T-cell (primary cell): Measurements from ENCODE around the gene IDH3A. TPM values are rescaled to one million over a fixed set of nuclear protein-coding genes. Genes with fewer than 3 reads are reported as not detected.

Experiments
- ATAC-seq, 4 experiments: fragments of 200-7000 bp in 3 of 4; fragments of 150-1000 bp in 1 of 4; cut with Tn5 transposase; replicated peaks in 1 of 4; 1 replicate in 3 of 4; 2 replicates in 1 of 4; pipeline ENCODE4 v1.10.0; 2021; ENCODE audit warnings: moderate library complexity in 3 of 4, mild to moderate bottlenecking in 2 of 4, moderate number of reproducible peaks in 1 of 4
- CTCF ChIA-PET, 2 donors: fragments of 300-600 bp; sonication (Branson Sonifier 250); formaldehyde crosslinking; loops; one replicate each; lab custom pipeline; 2022; ENCODE audit warnings: antibody characterized with exemption in 2 of 2; lab: Charles Lee
- POLR2A ChIA-PET, 2 donors: fragments of 300-600 bp; sonication (Branson Sonifier 250); formaldehyde crosslinking; loops; one replicate each; lab custom pipeline; 2022; ENCODE audit warnings: antibody characterized with exemption in 2 of 2; lab: Charles Lee
- DNase-seq, 35 experiments: peaks; one replicate each; pipeline versions ENCODE4 v3.0.0 to v3.0.0-alpha.2; 2013 to 2023
- H3K27ac ChIP-seq: one replicate; pipeline ENCODE4 v1.5.1; 2013; ENCODE audit warnings: low read length
- H3K27me3 ChIP-seq, 2 experiments: replicated peaks in 1 of 2; 1 replicate in 1 of 2; 2 replicates in 1 of 2; pipeline versions ENCODE4 v1.6.1 to v1.7.0; 2013; ENCODE audit warnings: low read length in 1 of 2, mixed read lengths in 1 of 2; ENCODE audit not compliant: control insufficient read depth in 2 of 2, insufficient read depth in 2 of 2; ENCODE audit errors: extremely low read depth in 1 of 2
- H3K36me3 ChIP-seq, 2 donors: 1 replicate in 1 of 2; 2 replicates in 1 of 2; pipeline versions ENCODE4 v1.6.1 to v1.7.0; 2013; ENCODE audit warnings: low read length in 1 of 2; ENCODE audit not compliant: control insufficient read depth in 2 of 2, insufficient read depth in 1 of 2; ENCODE audit errors: extremely low read depth in 1 of 2
- H3K4me1 ChIP-seq, 2 experiments: 1 replicate in 1 of 2; 2 replicates in 1 of 2; pipeline versions ENCODE4 v1.6.1 to v1.7.0; 2013; ENCODE audit warnings: low read length in 2 of 2, mixed read lengths in 1 of 2; ENCODE audit not compliant: insufficient read depth in 2 of 2, control insufficient read depth in 1 of 2; ENCODE audit errors: extremely low read depth in 1 of 2
- H3K4me3 ChIP-seq, 2 donors: 1 replicate in 1 of 2; 2 replicates in 1 of 2; pipeline versions ENCODE4 v1.5.1 to v1.7.0; 2013; ENCODE audit warnings: mild to moderate bottlenecking in 2 of 2, low read length in 1 of 2, moderate library complexity in 1 of 2; ENCODE audit not compliant: control insufficient read depth in 1 of 2; ENCODE audit errors: extremely low read depth in 1 of 2
- H3K9me3 ChIP-seq: 2 replicates; pipeline ENCODE4 v1.7.0; 2013
- H3K27ac Mint-ChIP-seq, 2 donors: one replicate each; pipeline ENCODE4 v1.8.0; 2020 to 2021; ENCODE audit warnings: mild to moderate bottlenecking in 2 of 2, mixed read lengths in 2 of 2
- H3K27me3 Mint-ChIP-seq, 2 donors: one replicate each; pipeline ENCODE4 v1.8.0; 2021 to 2022; ENCODE audit warnings: mixed read lengths in 2 of 2
- H3K36me3 Mint-ChIP-seq: one replicate; pipeline ENCODE4 v1.8.0; 2021; ENCODE audit warnings: mixed read lengths
- H3K4me1 Mint-ChIP-seq, 3 donors: one replicate each; pipeline ENCODE4 v1.8.0; 2020 to 2022; ENCODE audit warnings: mixed read lengths in 3 of 3, mild to moderate bottlenecking in 1 of 3
- H3K4me3 Mint-ChIP-seq, 3 donors: one replicate each; pipeline ENCODE4 v1.8.0; 2020 to 2022; ENCODE audit warnings: mild to moderate bottlenecking in 3 of 3, mixed read lengths in 3 of 3, moderate library complexity in 3 of 3
- H3K9me3 Mint-ChIP-seq, 3 donors: one replicate each; pipeline ENCODE4 v1.8.0; 2020 to 2022; ENCODE audit warnings: mixed read lengths in 3 of 3
- WGBS: methylation state at CpG from one replicate; pipeline ENCODE4 v1.1.5; 2013; ENCODE audit warnings: missing lambda C conversion rate; ENCODE audit not compliant: insufficient coverage; 5-methylcytosine and 5-hydroxymethylcytosine counted together
- total RNA-seq, 35 experiments: library from RNA in 6 of 35; stranded (reverse) in 6 of 35; fragments of 120-200 nt in 1 of 35; gene quantifications; one replicate each; pipeline versions ENCODE4 v1.2.1 to v1.2.4 and lab custom pipeline; 2013 to 2026

IDH3A gene
- total RNA-seq, 5 donors from 2014 or later (not counting 1 experiment from before 2014, with no cell fraction given) = 40.3 to 64.7 (median 48.5) TPM

DNA sequence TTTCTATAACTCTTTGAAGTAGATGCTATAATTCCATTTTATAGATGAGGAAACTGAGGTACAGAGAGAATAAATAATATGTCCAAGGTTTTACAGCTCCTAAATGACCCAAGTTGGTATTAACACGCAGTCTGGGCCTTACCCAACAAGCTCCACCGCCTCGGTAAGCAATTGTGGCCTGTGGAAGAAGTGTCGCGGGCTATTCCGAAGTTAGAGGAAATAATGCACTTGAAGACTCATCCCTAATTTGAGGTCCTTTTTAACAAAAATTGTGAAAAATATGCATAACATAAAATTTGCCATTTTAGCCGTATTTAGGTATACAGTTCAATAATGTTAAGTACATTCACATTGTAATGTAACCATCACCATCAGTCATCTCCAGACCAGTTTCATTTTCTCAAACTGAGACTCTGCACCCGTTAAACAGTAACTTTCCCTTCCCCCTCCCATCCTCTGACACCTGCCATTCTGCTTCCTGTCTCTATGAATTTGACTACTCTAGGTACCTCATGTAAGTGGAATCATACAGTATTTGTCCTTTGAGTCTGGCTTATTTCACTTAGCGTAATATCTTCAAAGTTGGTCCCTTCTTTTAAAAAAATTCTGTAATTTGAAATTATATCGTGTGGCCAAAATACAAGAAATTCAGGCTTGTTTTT lies 18.2 kb downstream of the IDH3A start:
- Mint-ChIP-seq H3K27ac (peak overlapping the region; percentile 1 to 19), H3K9me3 (no peaks in the 10 kb centered on the region), H3K36me3 (peaks cover 74% of the 10 kb centered on the region), H3K4me3 (peak overlapping the region in 2 of 3 donors; percentile 17 to 25), H3K4me1 (peaks cover 9 to 20% (median 10%) of the 10 kb centered on the region in 3 donors), H3K27me3 (no peaks in the 10 kb centered on the region)
- Histone ChIP-seq H3K4me3 (no peak overlapping the region), H3K27me3 (no peaks in the 10 kb centered on the region), H3K36me3 (peaks cover 18 to 45% of the 10 kb centered on the region in 2 donors), H3K4me1 (peaks cover 4 to 7% of the 10 kb centered on the region in 2 experiments), H3K27ac (no peak overlapping the region), H3K9me3 (no peaks in the 10 kb centered on the region)
- ChIA-PET CTCF (interaction anchor here (0.5 to 0.8 kb wide), 3 partner anchors 50 to 74 kb away, joined by 3 read pairs; no protein-coding TSS in a partner anchor), POLR2A (no interaction called here)
- WGBS = 30% methylated on average over 2 of the region's 10 CpGs
- ATAC-seq = peak; percentile 69 to 89 (median 78)
- DNase-seq = peak in 2 of 35 experiments; percentile 14 to 53

DNA sequence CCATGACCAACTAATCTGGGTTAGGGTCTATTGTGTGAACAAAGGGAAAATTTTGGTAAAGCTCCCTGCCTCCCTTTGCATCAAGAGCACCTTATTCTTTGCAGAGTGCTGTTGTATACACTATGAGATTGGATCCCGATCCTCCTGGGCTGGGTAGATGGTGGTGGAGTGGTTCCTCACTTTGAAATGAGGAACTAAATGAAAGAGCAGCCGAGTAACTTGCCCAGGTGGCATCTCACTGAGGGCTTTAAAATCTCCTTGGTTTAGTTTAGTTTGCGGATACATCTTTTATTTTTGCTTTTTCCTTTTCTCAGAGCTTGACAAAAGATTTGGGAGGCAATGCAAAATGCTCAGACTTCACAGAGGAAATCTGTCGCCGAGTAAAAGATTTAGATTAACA lies 19.4 kb downstream of the IDH3A start:
- DNase-seq (no peak), ATAC-seq (no peak)
- Mint-ChIP-seq H3K27me3 (no peaks in the 10 kb centered on the region), H3K36me3 (peaks cover 70% of the 10 kb centered on the region), H3K4me1 (peaks cover 13 to 28% (median 17%) of the 10 kb centered on the region in 3 donors), H3K4me3 (no peak overlapping the region), H3K27ac (no peak overlapping the region), H3K9me3 (no peaks in the 10 kb centered on the region)
- Histone ChIP-seq H3K9me3 (no peaks in the 10 kb centered on the region), H3K27ac (no peak overlapping the region), H3K36me3 (peaks cover 18 to 44% of the 10 kb centered on the region in 2 donors), H3K4me3 (no peak overlapping the region), H3K4me1 (peaks cover 8 to 11% of the 10 kb centered on the region in 2 experiments), H3K27me3 (no peaks in the 10 kb centered on the region)
- POLR2A ChIA-PET = no interaction called here
- CTCF ChIA-PET = no interaction called here
- WGBS = 100% methylated on average over 1 of the region's 5 CpGs

DNA sequence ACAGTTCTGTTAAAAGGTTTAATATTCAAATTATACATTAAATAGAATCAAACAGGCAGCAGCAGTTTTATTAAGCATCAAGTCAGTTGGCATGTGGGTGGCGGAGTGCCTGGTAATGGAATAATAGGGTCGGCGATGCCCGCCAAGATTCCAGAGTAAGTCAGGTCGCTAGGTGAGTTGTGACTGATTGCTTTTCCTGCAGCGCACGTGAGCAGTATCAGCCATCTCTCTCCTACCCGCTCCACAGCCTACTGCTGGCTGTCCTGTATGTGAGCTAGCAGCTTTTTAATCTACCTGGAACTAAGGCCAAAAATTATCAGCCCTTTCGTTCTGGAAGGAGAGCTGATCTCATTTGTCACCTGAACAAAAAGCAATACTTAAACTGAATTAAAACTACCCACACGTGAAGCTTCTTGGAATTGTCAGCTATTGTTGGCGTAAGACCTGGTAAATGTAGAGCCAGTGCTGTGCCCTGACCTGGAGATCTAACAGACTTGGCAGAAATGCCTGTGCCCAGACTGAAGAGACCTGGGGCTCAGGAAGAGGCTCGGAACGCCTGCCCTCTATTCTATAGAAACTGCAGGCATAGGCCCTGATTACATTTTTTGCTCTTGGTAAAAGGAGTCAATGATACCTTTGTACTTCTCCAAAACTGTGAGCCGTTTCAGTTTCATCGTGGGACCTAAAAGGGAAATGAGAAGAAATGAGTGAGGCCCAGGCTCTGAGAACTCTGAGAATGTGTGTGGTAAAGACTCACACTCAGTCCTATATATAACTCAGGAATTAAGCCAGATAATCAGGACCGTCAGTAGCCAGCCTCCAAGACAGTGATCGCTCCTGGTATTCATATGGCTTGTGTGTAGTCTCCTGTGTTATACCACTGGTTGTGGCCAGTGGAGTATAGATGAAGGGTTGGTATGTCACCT lies 21.9 kb downstream of the IDH3A start:
- Mint-ChIP-seq H3K27me3 (no peaks in the 10 kb centered on the region), H3K9me3 (no peaks in the 10 kb centered on the region), H3K4me1 (peaks cover 32 to 46% (median 33%) of the 10 kb centered on the region in 3 donors), H3K4me3 (no peak overlapping the region), H3K36me3 (peaks cover 57% of the 10 kb centered on the region), H3K27ac (peak overlapping the region; percentile 39 to 56)
- POLR2A ChIA-PET = interaction anchor here in 1 of 2 donors (0.7 kb wide), 1 partner anchor 48 kb away, joined by 4 read pairs; no protein-coding TSS in a partner anchor
- H3K36me3 ChIP-seq = peaks cover 2 to 32% of the 10 kb centered on the region in 2 donors
- WGBS = 83% methylated on average over 9 of the region's 17 CpGs
- no peak overlapping the region for H3K4me3 ChIP-seq
- ATAC-seq (no peak), DNase-seq (no peak)
- peaks cover 11 to 24% of the 10 kb centered on the region in 2 experiments for H3K4me1 ChIP-seq
- H3K27ac ChIP-seq = no peak overlapping the region
- H3K9me3 ChIP-seq = no peaks in the 10 kb centered on the region
- CTCF ChIA-PET = interaction anchor here in 1 of 2 donors (1.0 kb wide), 1 partner anchor 62 kb away, joined by 3 read pairs; no protein-coding TSS in a partner anchor
- H3K27me3 ChIP-seq = peaks cover 0 to 2% of the 10 kb centered on the region in 2 experiments

DNA sequence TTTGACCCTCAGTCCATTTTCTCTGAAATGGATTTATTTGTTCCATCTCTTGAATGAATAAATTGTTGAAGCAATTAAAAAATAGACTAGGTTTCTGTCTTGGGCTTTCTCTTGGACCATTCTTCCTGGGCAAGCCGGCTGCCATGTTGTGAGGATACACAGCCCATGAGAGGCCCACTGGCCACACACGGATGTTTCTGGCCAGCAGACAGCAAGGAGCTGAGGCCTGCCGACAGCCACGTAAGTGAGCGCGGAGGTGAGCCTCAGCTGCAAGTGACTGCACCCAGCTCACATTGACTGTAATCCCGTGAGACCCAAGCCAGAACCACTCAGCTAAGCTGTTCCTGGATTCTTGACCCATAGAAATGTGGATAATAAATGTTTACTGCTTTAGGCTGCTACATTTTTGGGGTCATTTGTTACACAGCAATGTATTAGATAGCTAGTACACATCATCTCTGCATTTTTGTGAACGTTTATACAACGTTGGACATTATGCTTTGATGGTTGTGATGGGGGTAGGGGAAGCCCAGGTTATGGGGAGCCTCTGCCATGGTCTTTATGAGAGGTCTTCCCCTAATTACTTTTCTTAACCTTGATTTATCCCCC lies 22.8 kb downstream of the IDH3A start:
- CTCF ChIA-PET = no interaction called here
- H3K36me3 Mint-ChIP-seq = peaks cover 49% of the 10 kb centered on the region

DNA sequence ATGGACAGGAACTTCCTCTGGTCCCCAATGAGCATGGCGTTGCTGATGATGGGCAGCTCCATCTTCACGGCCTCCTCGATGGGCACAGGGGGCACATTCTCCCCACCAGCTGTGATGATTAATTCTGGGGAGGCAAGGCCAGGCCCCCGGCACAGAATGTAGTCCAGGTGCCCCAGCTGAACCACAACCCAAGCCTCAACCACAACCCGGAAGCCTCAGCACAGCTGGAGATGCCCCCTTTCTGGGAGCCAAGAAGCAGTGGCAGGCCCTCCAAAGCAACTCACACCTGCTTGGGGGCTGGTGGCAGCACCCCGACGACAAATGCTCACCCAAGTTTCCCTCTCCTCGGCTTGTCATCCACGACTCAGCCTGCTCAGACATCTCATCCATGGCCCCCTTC lies 25.2 kb downstream of the IDH3A start:
- Histone ChIP-seq H3K4me1 (peaks cover 4 to 20% of the 10 kb centered on the region in 2 experiments), H3K36me3 (peaks cover 2 to 19% of the 10 kb centered on the region in 2 donors), H3K27me3 (peaks cover 0 to 7% of the 10 kb centered on the region in 2 experiments), H3K4me3 (no peak overlapping the region), H3K27ac (no peak overlapping the region), H3K9me3 (no peaks in the 10 kb centered on the region)
- peaks cover 31% of the 10 kb centered on the region for H3K36me3 Mint-ChIP-seq
- H3K9me3 Mint-ChIP-seq = no peaks in the 10 kb centered on the region
- H3K4me1 Mint-ChIP-seq = peaks cover 23 to 30% (median 23%) of the 10 kb centered on the region in 3 donors
- H3K27ac Mint-ChIP-seq = peak overlapping the region in 1 of 2 donors; percentile 23
- no peaks in the 10 kb centered on the region for H3K27me3 Mint-ChIP-seq
- CTCF ChIA-PET = no interaction called here
- peak overlapping the region in 1 of 3 donors; percentile 27 for H3K4me3 Mint-ChIP-seq
- ATAC-seq (peak; percentile 19 to 66 (median 50)), DNase-seq (peak in 4 of 35 experiments; percentile 10 to 34 (median 20))
- WGBS = 40% methylated on average over 5 of the region's 9 CpGs
- POLR2A ChIA-PET = no interaction called here

More for the DNA sequence above, 22.8 kb downstream of the IDH3A start:
- peaks cover 32 to 43% (median 33%) of the 10 kb centered on the region in 3 donors for H3K4me1 Mint-ChIP-seq
- WGBS = 95% methylated on average over 7 of the region's 9 CpGs
- H3K9me3 Mint-ChIP-seq = no peaks in the 10 kb centered on the region
- Histone ChIP-seq H3K27ac (no peak overlapping the region), H3K27me3 (peaks cover 0 to 2% of the 10 kb centered on the region in 2 experiments), H3K36me3 (peaks cover 2 to 28% of the 10 kb centered on the region in 2 donors), H3K4me1 (peaks cover 11 to 24% of the 10 kb centered on the region in 2 experiments), H3K9me3 (no peaks in the 10 kb centered on the region), H3K4me3 (no peak overlapping the region)
- DNase-seq (no peak), ATAC-seq (no peak)
- H3K27me3 Mint-ChIP-seq = no peaks in the 10 kb centered on the region
- H3K4me3 Mint-ChIP-seq = no peak overlapping the region
- POLR2A ChIA-PET = no interaction called here
- no peak overlapping the region for H3K27ac Mint-ChIP-seq

DNA sequence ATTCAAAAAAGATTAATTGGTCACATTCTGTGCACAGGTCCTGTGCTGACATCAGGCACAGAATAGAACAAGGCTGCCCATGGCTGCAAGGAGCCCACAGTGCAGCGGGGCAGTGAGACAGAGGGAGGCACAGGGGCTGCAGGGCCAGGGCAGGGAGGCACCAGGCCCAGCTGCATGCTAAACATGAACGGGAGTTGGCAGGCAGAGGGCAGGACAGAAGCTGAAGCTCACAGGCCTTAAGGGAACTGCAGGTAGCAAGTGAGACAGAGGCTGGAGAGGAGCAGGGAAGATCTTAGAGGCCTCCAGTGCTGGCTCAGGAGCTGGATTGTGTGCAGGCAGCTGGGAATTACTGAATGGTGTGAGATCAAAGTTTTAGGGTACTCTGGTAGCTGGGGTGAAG lies 26.2 kb downstream of the IDH3A start:
- CTCF ChIA-PET = no interaction called here

More for the DNA sequence above, 26.2 kb downstream of the IDH3A start:
- Mint-ChIP-seq H3K4me1 (peaks cover 23 to 30% (median 23%) of the 10 kb centered on the region in 3 donors), H3K27me3 (no peaks in the 10 kb centered on the region), H3K27ac (no peak overlapping the region), H3K9me3 (no peaks in the 10 kb centered on the region), H3K36me3 (peaks cover 26% of the 10 kb centered on the region), H3K4me3 (no peak overlapping the region)
- Histone ChIP-seq H3K9me3 (no peaks in the 10 kb centered on the region), H3K4me1 (peaks cover 4 to 20% of the 10 kb centered on the region in 2 experiments), H3K4me3 (no peak overlapping the region), H3K27me3 (peaks cover 0 to 7% of the 10 kb centered on the region in 2 experiments), H3K36me3 (peaks cover 2 to 14% of the 10 kb centered on the region in 2 donors), H3K27ac (no peak overlapping the region)
- 82% methylated on average over 2 of the region's 2 CpGs for WGBS
- DNase-seq (no peak), ATAC-seq (no peak)
- POLR2A ChIA-PET = no interaction called here
